A549 (cell line): ENCODE measurements around the gene CD2. TPM values are rescaled to one million over a fixed set of nuclear protein-coding genes. Genes with fewer than 3 reads are reported as not detected.

ENCODE experiments used
- ATAC-seq, 2 experiments: fragments of 200-7000 bp in 1 of 2; fragments of >200 bp in 1 of 2; cut with Nextera tagmentation in 1 of 2; cut with Tn5 transposase in 1 of 2; 3 replicates each; pipeline versions ENCODE4 v1.8.0 to v1.9.1; 2018 to 2020; ENCODE audit warnings: mild to moderate bottlenecking in 1 of 2, moderate library complexity in 1 of 2
- CTCF ChIA-PET: fragments of 300-600 bp; sonication (Branson Sonifier 250); formaldehyde crosslinking; extraction: SDS; loops from one replicate; lab custom pipeline; 2021; ENCODE audit warnings: antibody characterized with exemption, inconsistent platforms; lab: Yijun Ruan, JAX
- POLR2A ChIA-PET: fragments of 350-600 bp; formaldehyde crosslinking; extraction: SDS; loops from one replicate; lab custom pipeline; 2021; ENCODE audit warnings: antibody characterized with exemption, inconsistent platforms; lab: Yijun Ruan, JAX
- DNase-seq, 2 experiments: peaks; one replicate each; pipeline versions ENCODE4 v3.0.0 to v3.0.0-alpha.2; 2011 to 2016; ENCODE audit warnings: low read depth in 1 of 2, low spot score in 1 of 2
- FAIRE-seq: peaks from 2 replicates; lab custom pipeline; 2011; peaks lifted over from hg19 to GRCh38; lab: Jason Lieb, UNC
- H3K27ac ChIP-seq, 2 experiments: fragments of >200 bp; sonication (Bioruptor Twin); formaldehyde crosslinking; 3 replicates each; pipeline ENCODE4 v1.5.1; 2016 to 2017
- H3K4me1 ChIP-seq: fragments of >200 bp; sonication (Bioruptor Twin); formaldehyde crosslinking; 3 replicates; pipeline ENCODE4 v1.6.1; 2016
- H3K4me2 ChIP-seq: fragments of >200 bp; sonication (Bioruptor Twin); formaldehyde crosslinking; 3 replicates; pipeline ENCODE4 v1.6.1; 2016
- H3K4me3 ChIP-seq: fragments of >200 bp; sonication (Bioruptor Twin); formaldehyde crosslinking; 3 replicates; pipeline ENCODE4 v1.5.1; 2016
- H3K9me3 ChIP-seq: fragments of >200 bp; sonication (Bioruptor Twin); formaldehyde crosslinking; 3 replicates; pipeline ENCODE4 v1.6.1; 2016
- BCL3 ChIP-seq: fragments of >200 bp; sonication (Bioruptor Twin); formaldehyde crosslinking; IDR thresholded peaks from 3 replicates; pipeline ENCODE4 v1.6.1; 2016
- BHLHE40 ChIP-seq: IDR thresholded peaks from 2 replicates; pipeline ENCODE4 v1.6.1; 2012; ENCODE audit warnings: low read depth, low read length, inconsistent platforms
- CBX8 ChIP-seq: fragments of 200-600 bp; sonication (generic); IDR thresholded peaks from 2 replicates; pipeline ENCODE4 v1.6.1; 2016
- EHMT2 ChIP-seq: fragments of 200-600 bp; sonication (generic); IDR thresholded peaks from 2 replicates; pipeline ENCODE4 v1.6.1; 2016; ENCODE audit warnings: antibody characterized with exemption, low read depth, mild to moderate bottlenecking, moderate library complexity
- GATA3 ChIP-seq: IDR thresholded peaks from 2 replicates; pipeline ENCODE4 v1.6.1; 2012; ENCODE audit warnings: borderline replicate concordance
- HDAC2 ChIP-seq: fragments of 200-600 bp; sonication (generic); IDR thresholded peaks from 2 replicates; pipeline ENCODE4 v1.6.1; 2016
- HEYL ChIP-seq: fragments of 250-450 bp; sonication (Bioruptor Pico); IDR thresholded peaks from 2 replicates; pipeline ENCODE4 v1.8.0; 2021; ENCODE audit warnings: mild to moderate bottlenecking, moderate library complexity
- HOXA7 ChIP-seq: fragments of 250-450 bp; sonication (Bioruptor Pico); IDR thresholded peaks from 2 replicates; pipeline ENCODE4 v1.5.0; 2020; ENCODE audit warnings: mild to moderate bottlenecking, moderate library complexity
- HOXB13 ChIP-seq: fragments of 250-450 bp; sonication (Bioruptor Pico); IDR thresholded peaks from 2 replicates; pipeline ENCODE4 v1.5.0; 2020; ENCODE audit warnings: low read depth, mild to moderate bottlenecking, moderate library complexity
- KDM1A ChIP-seq: fragments of 200-600 bp; sonication (generic); IDR thresholded peaks from 2 replicates; pipeline ENCODE4 v1.6.1; 2016; ENCODE audit warnings: low read depth, mild to moderate bottlenecking
- MAFK ChIP-seq: fragments of 450-650 bp; IDR thresholded peaks from 2 replicates; pipeline ENCODE4 v1.6.1; 2014; ENCODE audit not compliant: partially characterized antibody
- MAX ChIP-seq: IDR thresholded peaks from 2 replicates; pipeline ENCODE4 v1.6.1; 2012
- MAZ ChIP-seq: fragments of 150-350 bp; IDR thresholded peaks from 2 replicates; pipeline ENCODE4 v1.6.1; 2014; ENCODE audit warnings: antibody characterized with exemption, low read depth, low read length, borderline replicate concordance
- NFE2L2 ChIP-seq: fragments of 150-350 bp; conservative IDR thresholded peaks from 2 replicates; pipeline ENCODE4 v1.6.1; 2014; ENCODE audit warnings: low read length
- PBX3 ChIP-seq: IDR thresholded peaks from 2 replicates; pipeline ENCODE4 v1.6.1; 2012
- RAD21 ChIP-seq, 2 experiments: fragments of >200 bp in 1 of 2; sonication (Bioruptor Twin) in 1 of 2; formaldehyde crosslinking in 1 of 2; IDR thresholded peaks in 1 of 2; conservative IDR thresholded peaks in 1 of 2; 2 replicates in 1 of 2; 3 replicates in 1 of 2; pipeline ENCODE4 v1.6.1; 2012 to 2018; ENCODE audit warnings: inconsistent platforms in 1 of 2
- RCOR1 ChIP-seq: fragments of 150-350 bp; IDR thresholded peaks from 2 replicates; pipeline ENCODE4 v1.6.1; 2014; ENCODE audit warnings: antibody characterized with exemption, low read length, low read depth
- RFX5 ChIP-seq: fragments of 450-650 bp; IDR thresholded peaks from 2 replicates; pipeline ENCODE4 v1.7.1; 2014; ENCODE audit warnings: antibody characterized with exemption, mild to moderate bottlenecking, moderate library complexity
- RNF2 ChIP-seq: fragments of 200-600 bp; sonication (generic); IDR thresholded peaks from 2 replicates; pipeline ENCODE4 v1.6.1; 2016; ENCODE audit warnings: low read depth, mild to moderate bottlenecking, antibody characterized with exemption, moderate library complexity, borderline replicate concordance
- WGBS: methylation state at CpG from one replicate; pipeline ENCODE4 v1.1.6; 2017; ENCODE audit errors: missing lambda C conversion rate; 5-methylcytosine and 5-hydroxymethylcytosine counted together
- polyA plus RNA-seq, 4 experiments: library from polyadenylated mRNA; depleted of rRNA in 3 of 4; stranded (reverse); fragments of >200 nt; fragmentation: RNase III in 1 of 4; extraction: RNeasy Plus Mini Kit Qiagen cat#74134 plus additional on column Dnase treatment in 1 of 4; gene quantifications; 2 replicates in 3 of 4; 3 replicates in 1 of 4; pipeline ENCODE4 v1.2.3, GENCODE V29; 2011 to 2017

Gene CD2
- polyA plus RNA-seq, 2 of the 4 experiments (the other 2 are of a cell fraction) = not detected

- POLR2A ChIA-PET = no interaction called here
- no peak for FAIRE-seq
Measured at GRCh38 chr1:116763787-116764465, 9.7 kb downstream of the CD2 start.

GRCh38 chr1:116764466-116764898 is 10.3 kb downstream of the CD2 start:
- POLR2A ChIA-PET = no interaction called here
- no peak for ATAC-seq
- WGBS = 77% methylated on average over 5 of the region's 5 CpGs

More at GRCh38 chr1:116763787-116764465, 9.7 kb downstream of the CD2 start:
- Histone ChIP-seq H3K4me1 (no peaks in the 10 kb centered on the region), H3K4me2 (no peak overlapping the region), H3K9me3 (no peaks in the 10 kb centered on the region), H3K27ac (no peak overlapping the region), H3K4me3 (no peak overlapping the region)
- 77% methylated on average over 3 of the region's 11 CpGs for WGBS
- DNase-seq (peak; percentile 8 to 31), ATAC-seq (peak in 1 of 2 experiments; percentile 82; a peak in 3 of 6 replicates)
- CTCF ChIA-PET = interaction anchor here (0.6 to 1.7 kb wide), 6 partner anchors 9 to 292 kb away, joined by 3 to 5 read pairs (median 4); partner anchors contain the start of gene CD2
- TF ChIP-seq MAFK (no peak), BHLHE40 (no peak), HOXA7 (no peak), RAD21 (conservative IDR thresholded peaks at IDR 0.05 in 1 of 2, IDR thresholded peaks at IDR 0.05 in 1 of 2) (peak in 1 of 2 experiments; percentile 17; a peak in 1 of 5 replicates)

GRCh38 chr1:116764906-116765862 is 11.0 kb downstream of the CD2 start:
- H3K9me3 ChIP-seq = no peaks in the 10 kb centered on the region
- H3K27ac ChIP-seq = no peak overlapping the region
- 69% methylated on average over 13 of the region's 15 CpGs for WGBS
- ChIA-PET CTCF (interaction anchor here (0.8 to 1.5 kb wide), 4 partner anchors 11 to 291 kb away, joined by 3 to 4 read pairs (median 3); partner anchors contain the start of gene CD2), POLR2A (no interaction called here)
- no peak for DNase-seq
- no peak overlapping the region for H3K4me2 ChIP-seq
- no peak overlapping the region for H3K4me3 ChIP-seq
- no peaks in the 10 kb centered on the region for H3K4me1 ChIP-seq
- TF ChIP-seq GATA3 (no peak), NFE2L2 (no peak), KDM1A (no peak), EHMT2 (no peak), HEYL (no peak), BCL3 (no peak), HDAC2 (no peak), CBX8 (no peak), PBX3 (no peak)
- FAIRE-seq = no peak
- no peak for ATAC-seq

More at GRCh38 chr1:116764466-116764898, 10.3 kb downstream of the CD2 start:
- DNase-seq (no peak), FAIRE-seq (no peak)
- CTCF ChIA-PET = interaction anchor here (0.8 to 1.5 kb wide), 3 partner anchors 10 to 292 kb away, joined by 3 to 4 read pairs (median 3); partner anchors contain the start of gene CD2
- Histone ChIP-seq H3K4me3 (no peak overlapping the region), H3K4me1 (no peaks in the 10 kb centered on the region), H3K4me2 (no peak overlapping the region), H3K9me3 (no peaks in the 10 kb centered on the region), H3K27ac (no peak overlapping the region)
- no peak for TF ChIP-seq HOXB13 (CRISPR knock-in tag)
- TF ChIP-seq MAZ = no peak
- TF ChIP-seq RNF2 = no peak
- no peak for TF ChIP-seq RFX5
- no peak for TF ChIP-seq RCOR1
- TF ChIP-seq MAX = no peak
